ENCODE measurements around the gene CCDC57.

The CCDC57 gene

GRCh38 chr17:82053556-82054263 lies 158.9 kb downstream of the CCDC57 start:
- ChIA-PET CTCF (interaction anchor here (0.6 to 2.0 kb wide), 2 partner anchors 23 to 28 kb away, joined by 3 to 5 read pairs; no protein-coding TSS in a partner anchor), POLR2A (ENCODE audit: low non-redundant PET) (no interaction called here)
- peak overlapping the region; percentile 79 for H3K27ac ChIP-seq
- no peak for DNase-seq (ENCODE audit: low spot score)
- no peak for TF ChIP-seq CTCF (conservative IDR thresholded peaks at IDR 0.05; ENCODE audit: low read depth)

- no peak for TF ChIP-seq CTCF (conservative IDR thresholded peaks at IDR 0.05; ENCODE audit: low read depth)
- DNase-seq (ENCODE audit: low spot score) = no peak
- ChIA-PET CTCF (interaction anchor here (0.6 to 2.0 kb wide), 2 partner anchors 22 to 29 kb away, joined by 3 to 5 read pairs; no protein-coding TSS in a partner anchor), POLR2A (ENCODE audit: low non-redundant PET) (no interaction called here)
- peak overlapping the region; percentile 79 for H3K27ac ChIP-seq
Observed at GRCh38 chr17:82053130-82053529, 159.5 kb downstream of the CCDC57 start.

DNA sequence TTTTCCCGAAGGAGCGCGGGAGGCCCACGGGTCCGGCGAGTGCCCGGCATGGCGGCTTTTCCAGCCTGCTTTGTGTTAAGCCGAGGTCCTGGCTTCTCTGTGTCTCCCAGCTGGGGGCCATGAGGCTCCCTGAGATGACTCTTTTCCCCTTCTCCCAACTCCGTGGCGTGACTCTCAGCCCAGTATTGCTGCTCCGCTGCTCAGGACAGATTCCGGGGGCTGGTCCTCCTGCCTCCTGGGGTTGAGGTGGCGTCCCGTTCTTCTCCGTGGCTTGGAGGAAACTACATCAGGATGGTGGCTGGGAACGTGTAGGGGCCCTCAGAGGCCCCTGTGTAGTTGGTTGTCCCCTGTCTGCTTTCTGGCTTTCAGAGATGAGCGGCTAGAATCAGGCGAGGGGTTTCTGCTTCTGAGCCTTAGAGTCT lies 160.0 kb downstream of the CCDC57 start:
- ChIA-PET CTCF (interaction anchor here (2.0 kb wide), 1 partner anchor 22 kb away, joined by 5 read pairs; no protein-coding TSS in a partner anchor), POLR2A (ENCODE audit: low non-redundant PET) (interaction anchor here (0.9 kb wide), 1 partner anchor 12 kb away, joined by 4 read pairs; no protein-coding TSS in a partner anchor)
- peak overlapping the region; percentile 79 for H3K27ac ChIP-seq

DNA sequence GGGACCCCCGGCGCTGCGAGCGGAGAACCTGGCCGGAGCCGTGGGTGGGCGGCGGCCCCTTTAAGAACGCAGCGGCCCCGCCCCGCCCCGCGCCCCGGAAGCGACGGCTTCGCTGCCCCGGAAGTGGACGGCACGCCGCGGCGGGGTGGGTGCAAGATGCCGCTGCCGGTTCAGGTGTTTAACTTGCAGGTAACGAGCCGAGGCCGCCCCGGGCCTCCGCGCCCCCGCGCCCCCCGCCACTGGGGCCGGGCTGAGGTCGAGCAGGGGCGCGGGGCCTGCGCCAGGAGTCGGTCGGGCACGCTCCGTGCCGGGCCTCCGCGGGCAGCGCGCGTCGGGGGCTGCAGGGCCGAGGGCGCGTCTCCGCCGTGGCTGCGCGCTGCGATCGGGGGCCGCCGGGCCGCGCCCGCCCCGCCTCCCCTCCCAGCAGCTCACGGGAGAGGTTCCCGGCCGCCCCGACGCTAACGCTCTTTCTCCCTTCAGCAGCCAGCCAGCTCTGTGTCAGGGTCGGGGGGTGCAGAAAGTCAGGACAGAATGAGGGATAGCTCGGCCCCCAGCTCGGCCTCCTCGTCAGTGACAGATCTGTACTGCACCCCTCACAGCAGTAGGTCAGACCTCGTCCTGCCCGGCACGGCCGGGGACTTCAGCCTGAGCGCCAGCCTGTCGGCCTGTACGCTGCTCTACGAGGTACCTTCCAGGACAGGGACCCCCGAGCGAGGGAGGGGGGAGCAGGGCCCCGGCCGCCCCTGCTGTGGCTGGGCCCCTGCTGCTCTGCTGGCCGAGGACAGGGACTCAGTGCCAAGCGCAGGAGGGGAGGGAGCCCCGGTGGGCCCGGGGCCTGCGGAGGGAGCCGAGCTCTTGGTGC lies 160.6 kb downstream of the CCDC57 start, which contains the start of the genes GPS1 and RFNG:
GPS1 (plus strand) TSS at position 123 of the 862 bp plus-strand sequence; CDS start at position 157, 34 bp downstream.
RFNG (minus strand) TSS at position 36 of the 862 bp plus-strand sequence. CDS start 45 bp downstream, outside the sequence.
- peak; percentile 68 for DNase-seq (ENCODE audit: low spot score)
- no peak for TF ChIP-seq CTCF (conservative IDR thresholded peaks at IDR 0.05; ENCODE audit: low read depth)
- ChIA-PET CTCF (no interaction called here), POLR2A (ENCODE audit: low non-redundant PET) (interaction anchor here (0.9 kb wide), 1 partner anchor 13 kb away, joined by 4 read pairs; no protein-coding TSS in a partner anchor)
- peak within 1 kb of the TSS; percentile 79 for H3K27ac ChIP-seq

More for the DNA sequence above, 160.0 kb downstream of the CCDC57 start:
- DNase-seq (ENCODE audit: low spot score) = no peak
- no peak for TF ChIP-seq CTCF (conservative IDR thresholded peaks at IDR 0.05; ENCODE audit: low read depth)
